Measurements from ENCODE around the gene NFX1.

GRCh38 chr9:33388110-33388994 is 98.0 kb downstream of the NFX1 start:
- TF ChIP-seq TCF4 (CRISPR knock-in tag; IDR thresholded peaks at IDR 0.05; ENCODE audit: borderline replicate concordance) (no peak), RARB (CRISPR knock-in tag; IDR thresholded peaks at IDR 0.05) (no peak), ZFP3 (CRISPR knock-in tag; IDR thresholded peaks at IDR 0.05) (no peak), ZC3H10 (CRISPR knock-in tag; IDR thresholded peaks at IDR 0.05) (no peak), ARNTL (CRISPR knock-in tag; IDR thresholded peaks at IDR 0.05; ENCODE audit: borderline replicate concordance, low read depth) (no peak), TOX (CRISPR knock-in tag; IDR thresholded peaks at IDR 0.05; ENCODE audit: borderline replicate concordance) (no peak), ZNF8 (CRISPR knock-in tag; IDR thresholded peaks at IDR 0.05) (no peak)
- TF ChIP-seq, protein P1, sequence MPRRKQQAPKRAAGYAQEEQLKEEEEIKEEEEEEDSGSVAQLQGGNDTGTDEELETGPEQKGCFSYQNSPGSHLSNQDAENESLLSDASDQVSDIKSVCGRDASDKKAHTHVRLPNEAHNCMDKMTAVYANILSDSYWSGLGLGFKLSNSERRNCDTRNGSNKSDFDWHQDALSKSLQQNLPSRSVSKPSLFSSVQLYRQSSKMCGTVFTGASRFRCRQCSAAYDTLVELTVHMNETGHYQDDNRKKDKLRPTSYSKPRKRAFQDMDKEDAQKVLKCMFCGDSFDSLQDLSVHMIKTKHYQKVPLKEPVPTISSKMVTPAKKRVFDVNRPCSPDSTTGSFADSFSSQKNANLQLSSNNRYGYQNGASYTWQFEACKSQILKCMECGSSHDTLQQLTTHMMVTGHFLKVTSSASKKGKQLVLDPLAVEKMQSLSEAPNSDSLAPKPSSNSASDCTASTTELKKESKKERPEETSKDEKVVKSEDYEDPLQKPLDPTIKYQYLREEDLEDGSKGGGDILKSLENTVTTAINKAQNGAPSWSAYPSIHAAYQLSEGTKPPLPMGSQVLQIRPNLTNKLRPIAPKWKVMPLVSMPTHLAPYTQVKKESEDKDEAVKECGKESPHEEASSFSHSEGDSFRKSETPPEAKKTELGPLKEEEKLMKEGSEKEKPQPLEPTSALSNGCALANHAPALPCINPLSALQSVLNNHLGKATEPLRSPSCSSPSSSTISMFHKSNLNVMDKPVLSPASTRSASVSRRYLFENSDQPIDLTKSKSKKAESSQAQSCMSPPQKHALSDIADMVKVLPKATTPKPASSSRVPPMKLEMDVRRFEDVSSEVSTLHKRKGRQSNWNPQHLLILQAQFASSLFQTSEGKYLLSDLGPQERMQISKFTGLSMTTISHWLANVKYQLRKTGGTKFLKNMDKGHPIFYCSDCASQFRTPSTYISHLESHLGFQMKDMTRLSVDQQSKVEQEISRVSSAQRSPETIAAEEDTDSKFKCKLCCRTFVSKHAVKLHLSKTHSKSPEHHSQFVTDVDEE (CRISPR knock-in tag; IDR thresholded peaks at IDR 0.05), result no peak

Measured in SK-N-SH treated with all-trans-retinoic acid at 6 μM for 48 hours (cell line).